KBM-7 (cell line): ENCODE results near the gene MRAP2.
"Not testable (repeated sequence)": the region's sequence is repeated elsewhere in the genome, so short reads cannot be mapped to it uniquely, and the experiment has no call there.

Source experiments
- DNase-seq: peaks from one replicate; pipeline ENCODE4 v3.0.0-alpha.2; 2015
- in situ Hi-C: fragments of 300-500 bp; cut with MboI; formaldehyde crosslinking; loops from 2 replicates; pipeline ENCODE4 v1.14.3; 2020; ENCODE audit warnings: low sequenced_read_pairs, low pct_unique_long_range_greater_than_20kb, mixed read lengths

MRAP2 gene

GRCh38 chr6:84027340-84028181 is 6.0 kb upstream of the MRAP2 start:
- in situ Hi-C loops, result no loop called here
- DNase-seq, result no peak

DNA sequence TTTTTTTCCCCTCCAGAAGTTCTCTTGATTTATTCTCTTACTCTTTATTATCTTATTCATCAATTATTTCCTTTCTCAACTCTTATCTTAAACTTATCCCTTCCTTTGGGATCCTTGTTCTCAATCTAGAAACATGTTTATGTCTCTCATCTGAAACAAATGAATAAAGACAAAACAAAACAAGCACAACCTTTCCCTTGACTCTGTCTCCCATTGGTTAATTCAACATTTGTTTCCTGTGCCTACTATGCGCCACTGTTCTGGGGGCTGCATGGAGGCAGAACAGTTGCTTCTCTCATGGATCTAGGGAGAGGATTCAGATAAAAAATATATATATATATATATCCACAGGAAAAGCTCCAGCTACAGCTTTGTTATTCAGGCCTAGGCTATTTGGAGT is 5.2 kb upstream of the MRAP2 start:
- in situ Hi-C loops, result no loop called here

DNA sequence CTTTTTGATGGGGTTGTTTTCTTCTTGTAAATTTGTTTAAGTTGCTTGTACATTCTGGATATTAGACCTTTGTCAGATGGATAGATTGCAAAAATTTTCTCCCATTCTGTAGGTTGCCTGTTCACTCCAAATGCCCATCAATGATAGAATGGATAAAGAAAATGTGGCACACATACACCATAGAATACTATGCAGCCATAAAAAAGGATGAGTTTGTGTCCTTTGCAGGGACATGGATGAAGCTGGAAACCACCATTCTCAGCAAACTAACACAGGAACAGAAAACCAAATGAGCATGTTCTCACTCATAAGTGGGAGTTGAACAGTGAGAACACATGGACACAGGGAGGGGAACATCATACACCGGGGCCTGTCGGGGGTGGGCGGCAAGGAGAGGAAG is 1.6 kb upstream of the MRAP2 start:
- in situ Hi-C loops, DNase-seq: not testable (repeated sequence)

More for the DNA sequence above, 5.2 kb upstream of the MRAP2 start:
- no peak for DNase-seq

DNA sequence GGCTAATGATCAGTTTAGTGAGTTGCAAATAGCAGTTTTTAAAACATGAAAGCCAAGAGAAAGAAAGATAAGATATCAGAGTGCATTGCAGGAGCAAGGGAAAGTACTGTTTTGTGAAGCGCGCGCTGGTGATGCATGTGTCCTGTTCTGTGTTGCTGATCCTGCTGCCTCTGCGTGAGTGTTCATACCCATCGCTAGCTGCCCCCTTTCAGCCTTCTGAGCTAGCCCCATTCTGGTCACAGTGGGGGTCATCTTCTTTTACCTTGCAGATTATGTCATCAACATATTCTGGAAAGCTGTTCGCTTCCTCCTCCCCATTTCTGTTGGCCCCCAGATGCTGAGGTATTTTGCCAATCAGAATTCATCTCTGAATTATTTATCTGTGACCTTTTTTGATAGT is 1.9 kb downstream of the MRAP2 start:
- DNase-seq, result no peak
- in situ Hi-C loops, result no loop called here

GRCh38 chr6:84037425-84038089 is 4.0 kb downstream of the MRAP2 start:
- DNase-seq, result no peak
- in situ Hi-C loops, result no loop called here

GRCh38 chr6:84042603-84043002 is 9.0 kb downstream of the MRAP2 start:
- in situ Hi-C loops, result no loop called here
- DNase-seq, result peak; percentile 27

- in situ Hi-C loops, result no loop called here
- no peak for DNase-seq
These were observed 10.0 kb downstream of the MRAP2 start for GRCh38 chr6:84043555-84043954.

GRCh38 chr6:84046755-84047154 is 13.2 kb downstream of the MRAP2 start:
- no peak for DNase-seq
- in situ Hi-C loops, result no loop called here

- no peak for DNase-seq
- in situ Hi-C loops, result no loop called here
These were observed 15.0 kb downstream of the MRAP2 start for GRCh38 chr6:84048588-84048987.

DNA sequence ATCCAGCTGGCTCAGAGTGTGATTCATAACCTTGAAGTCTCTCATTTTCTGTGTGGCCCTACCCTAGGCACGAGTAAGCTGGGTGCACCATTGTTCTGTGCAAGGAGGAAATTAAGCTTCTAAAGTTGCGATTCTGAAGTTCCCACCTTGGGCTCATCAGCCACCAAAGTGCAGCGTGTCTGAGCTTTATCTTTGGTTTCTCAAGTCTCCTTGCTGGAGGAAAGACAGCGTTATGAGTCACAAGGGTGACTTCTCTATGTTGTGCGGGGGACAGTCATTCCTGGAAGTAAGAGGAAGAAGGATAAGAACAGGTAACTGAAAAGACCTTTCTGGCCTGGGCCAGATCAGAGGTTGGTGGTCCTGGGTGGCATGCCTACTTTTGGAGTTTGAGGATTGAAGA is 16.8 kb downstream of the MRAP2 start:
- in situ Hi-C loops, result no loop called here
- no peak for DNase-seq

DNA sequence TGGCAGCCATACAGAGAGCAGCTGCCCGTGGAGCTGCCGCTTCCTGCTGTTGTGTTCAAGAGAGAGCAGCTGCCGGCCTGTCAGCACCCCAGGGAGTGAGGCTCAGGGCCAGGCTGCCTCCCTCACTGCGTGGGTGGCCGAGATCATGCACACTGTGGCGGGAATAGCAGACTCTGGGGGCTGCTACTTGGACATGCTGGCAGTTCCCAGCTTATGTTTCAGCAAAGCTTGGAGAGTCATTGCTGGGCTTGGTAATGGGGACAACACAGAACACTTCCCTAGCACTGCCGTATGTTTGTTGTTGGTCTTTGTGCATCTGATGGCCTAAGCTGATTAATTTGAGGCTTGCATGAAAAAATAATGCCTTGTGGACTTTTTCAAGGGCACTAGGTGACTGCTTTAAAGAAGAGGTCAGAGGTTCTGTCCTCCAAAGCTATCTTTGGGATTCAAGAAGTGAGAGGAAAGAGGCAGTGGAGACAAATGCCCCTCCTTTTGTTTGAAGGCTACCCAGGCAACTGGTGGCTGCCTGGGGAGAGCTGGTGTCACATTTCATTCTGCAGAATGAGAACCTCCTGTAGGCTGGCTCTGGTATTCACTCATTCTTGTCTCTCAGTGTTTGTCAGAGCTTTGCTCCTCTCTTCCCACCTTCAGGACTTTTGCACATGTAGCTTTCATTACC is 18.8 kb downstream of the MRAP2 start:
- in situ Hi-C loops, result no loop called here
- peak; percentile 81 for DNase-seq

GRCh38 chr6:84052883-84053241 is 19.3 kb downstream of the MRAP2 start:
- in situ Hi-C loops, result no loop called here
- DNase-seq, result no peak

DNA sequence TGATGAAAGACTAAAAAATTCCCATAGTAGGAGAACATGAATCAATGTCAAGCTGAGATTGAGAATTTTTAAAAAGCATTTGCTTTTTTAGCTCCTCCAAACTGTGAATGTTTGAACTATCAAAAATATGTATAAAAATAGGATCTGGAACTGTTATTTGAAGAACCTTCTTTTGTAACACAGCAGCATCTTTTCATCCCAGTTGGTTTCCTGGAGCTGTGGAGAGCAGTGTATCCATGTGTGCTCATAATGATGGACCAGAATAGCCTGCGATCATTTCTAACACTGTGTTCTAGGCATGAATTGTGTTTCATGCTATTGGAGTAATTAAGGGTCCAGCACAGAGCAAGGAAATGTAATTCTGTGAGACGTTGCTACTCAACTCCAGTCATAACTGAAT is 22.1 kb downstream of the MRAP2 start:
- DNase-seq, result no peak
- in situ Hi-C loops, result no loop called here

DNA sequence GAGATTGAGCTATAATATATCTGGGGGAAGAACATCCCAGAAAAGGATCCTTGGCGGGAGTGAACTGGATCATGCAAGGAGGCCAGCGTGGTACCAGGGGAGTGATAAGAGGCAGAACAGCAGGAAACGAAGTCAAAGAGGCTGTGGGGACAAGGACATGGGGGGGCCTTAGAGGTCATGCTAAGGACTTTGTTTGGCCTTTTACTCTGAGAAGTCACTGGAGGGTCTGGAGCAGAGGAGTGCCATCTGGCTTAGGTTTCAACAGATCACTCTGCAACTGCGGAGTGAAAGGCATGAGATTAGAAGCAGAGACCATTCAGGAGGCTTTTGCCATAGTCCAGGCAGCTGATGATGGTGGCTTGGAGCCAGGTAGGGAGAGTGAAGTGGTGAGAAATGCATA is 24.3 kb downstream of the MRAP2 start:
- in situ Hi-C loops, result no loop called here
- DNase-seq, result no peak

DNA sequence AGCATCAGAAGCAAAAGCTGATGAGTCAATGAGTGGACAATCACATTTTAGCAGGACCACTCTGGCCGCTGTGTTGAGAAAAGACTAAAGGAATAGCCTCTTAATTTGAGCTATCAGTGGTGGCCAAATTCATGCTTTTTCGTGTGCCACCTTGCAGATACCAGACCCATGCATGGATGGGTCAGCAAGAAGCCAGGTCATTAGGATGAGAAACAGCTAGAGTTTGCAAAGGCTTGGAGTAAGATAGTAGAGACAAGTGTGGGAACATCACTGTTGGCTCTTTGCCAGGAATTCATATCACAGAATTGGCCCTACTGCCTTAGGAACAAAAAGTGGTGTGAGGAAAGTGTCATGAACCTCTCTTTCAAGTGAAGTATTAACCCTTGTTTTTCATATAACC is 25.5 kb downstream of the MRAP2 start:
- in situ Hi-C loops, result no loop called here
- no peak for DNase-seq

DNA sequence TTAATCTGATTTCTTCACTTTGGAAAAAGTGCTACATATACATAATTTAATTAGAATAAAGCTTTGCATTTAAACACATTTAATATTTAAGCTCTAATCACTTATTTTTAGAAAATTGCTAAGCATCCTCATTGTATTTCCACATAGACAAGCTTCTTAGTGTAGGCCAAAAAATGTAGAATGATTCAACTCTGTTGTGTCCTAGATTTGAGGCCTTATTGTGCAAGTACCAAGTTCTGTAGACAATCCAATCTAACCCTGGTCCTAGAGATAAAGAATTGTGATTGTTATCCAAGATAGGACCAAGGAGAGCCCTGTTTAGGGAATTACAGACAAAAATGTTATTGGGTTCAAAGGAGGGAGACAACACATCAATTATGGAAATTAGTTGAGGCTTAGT is 27.6 kb downstream of the MRAP2 start:
- in situ Hi-C loops, result no loop called here
- no peak for DNase-seq

GRCh38 chr6:84061613-84062398 is 28.2 kb downstream of the MRAP2 start:
- in situ Hi-C loops, result no loop called here

DNA sequence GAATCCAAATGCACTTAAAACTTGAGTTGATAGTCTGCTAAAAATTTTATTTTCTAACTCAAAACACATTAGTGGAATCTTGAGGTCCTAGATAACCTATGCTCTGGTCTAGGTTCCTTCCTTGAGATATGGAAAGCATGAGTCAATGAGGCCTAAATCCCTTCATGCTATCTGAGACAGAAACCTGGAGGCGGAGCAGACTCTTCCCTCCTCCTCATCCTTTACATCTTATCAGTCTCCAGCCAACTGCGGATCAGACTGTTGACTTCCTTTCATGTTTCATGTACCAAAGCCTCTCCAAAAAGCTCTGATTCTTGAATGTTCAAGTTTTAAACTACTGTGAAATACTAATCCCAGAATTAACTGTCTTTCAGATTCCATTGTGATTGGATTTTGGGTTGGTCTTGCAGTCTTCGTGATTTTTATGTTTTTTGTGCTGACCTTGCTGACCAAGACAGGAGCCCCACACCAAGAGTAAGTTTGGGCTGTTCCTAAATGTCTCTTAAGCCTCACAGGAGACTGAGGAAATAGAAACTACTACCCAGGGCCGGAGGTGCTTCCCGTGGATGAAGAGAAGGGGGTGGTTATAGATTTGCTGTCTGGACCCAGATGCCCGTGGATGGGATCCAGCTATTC is 29.1 kb downstream of the MRAP2 start:
- in situ Hi-C loops, result no loop called here
- DNase-seq, result peak; percentile 24

More at GRCh38 chr6:84061613-84062398, 28.2 kb downstream of the MRAP2 start:
- no peak for DNase-seq

GRCh38 chr6:84065693-84066290 is 32.2 kb downstream of the MRAP2 start:
- DNase-seq, result peak; percentile 31
- in situ Hi-C loops, result no loop called here
